Prostate gland (tissue), 2 donors: ENCODE results near the gene NUP50.

ENCODE experiments used
- CTCF ChIP-seq, 4 experiments: fragments of 200-600 bp in 2 of 4; fragments of 450-650 bp in 2 of 4; sonication (generic) in 2 of 4; IDR thresholded peaks; 1 replicate in 3 of 4; 2 replicates in 1 of 4; pipeline ENCODE4 v1.5.1; 2016 to 2019; ENCODE audit warnings: antibody characterized with exemption in 4 of 4, mild to moderate bottlenecking in 2 of 4, moderate library complexity in 2 of 4
- POLR2A ChIP-seq: fragments of 450-650 bp; IDR thresholded peaks from one replicate; pipeline ENCODE4 v1.6.1; 2016; ENCODE audit warnings: antibody characterized with exemption, mild to moderate bottlenecking
- POLR2AphosphoS5 ChIP-seq: sonication (generic); formaldehyde crosslinking; IDR thresholded peaks from one replicate; pipeline ENCODE4 v1.6.1; 2017; ENCODE audit warnings: antibody characterized with exemption

GRCh38 chr22:45127866-45128265 lies 35.9 kb upstream of the NUP50 start:
- TF ChIP-seq POLR2A (no peak), CTCF (IDR thresholded peaks at IDR 0.05) (no peak), POLR2AphosphoS5 (no peak)
